K562 (cell line): ENCODE measurements around the gene ACADVL. TPM values are rescaled to one million over a fixed set of nuclear protein-coding genes. Genes with fewer than 3 reads are reported as not detected.
A peak's percentile ranks its signal among the peaks of the same experiment; 100 is the strongest.

ENCODE experiments used
- BRF1 ChIP-seq: IDR thresholded peaks from 3 replicates; pipeline ENCODE4 v1.6.1; 2011; ENCODE audit warnings: borderline replicate concordance, mild to moderate bottlenecking; ENCODE audit not compliant: insufficient read length; ENCODE audit errors: extremely low read depth
- CHD2 ChIP-seq: IDR thresholded peaks from 2 replicates; pipeline ENCODE4 v1.6.1; 2011; ENCODE audit warnings: low read depth, low read length
- GABPB1 ChIP-seq: sonication (generic); formaldehyde crosslinking; IDR thresholded peaks from 2 replicates; pipeline ENCODE4 v1.8.0; 2022; ENCODE audit warnings: mild to moderate bottlenecking, missing genetic modification reagents
- HDAC3 ChIP-seq: fragments of 450-650 bp; IDR thresholded peaks from 2 replicates; pipeline ENCODE4 v1.6.1; 2018; ENCODE audit warnings: borderline replicate concordance, mild to moderate bottlenecking, moderate library complexity; ENCODE audit not compliant: partially characterized antibody
- HDAC6 ChIP-seq: IDR thresholded peaks from 2 replicates; pipeline ENCODE4 v1.6.1; 2012; ENCODE audit warnings: low read depth, mild to moderate bottlenecking, control low read depth, inconsistent platforms, low read length, moderate library complexity
- HEY1 ChIP-seq: fragments of 250-450 bp; sonication (Bioruptor Pico); IDR thresholded peaks from 2 replicates; pipeline ENCODE4 v1.5.0; 2020; ENCODE audit warnings: mild to moderate bottlenecking, moderate library complexity, borderline replicate concordance
- HMGN3 ChIP-seq: IDR thresholded peaks from 2 replicates; pipeline ENCODE4 v1.6.1; 2011; ENCODE audit warnings: borderline replicate concordance, low read depth, mild to moderate bottlenecking, mixed read lengths, low read length; ENCODE audit not compliant: insufficient read length; ENCODE audit errors: extremely low read depth
- KDM5B ChIP-seq: fragments of 200-600 bp; sonication (generic); IDR thresholded peaks from 2 replicates; pipeline ENCODE4 v1.6.1; 2012; ENCODE audit warnings: low read depth, mild to moderate bottlenecking, moderate library complexity, low read length, control low read depth, inconsistent platforms; ENCODE audit not compliant: insufficient replicate concordance
- KLF16 ChIP-seq: IDR thresholded peaks from 2 replicates; pipeline ENCODE4 v1.6.1; 2016; ENCODE audit warnings: antibody characterized with exemption
- RFX7 ChIP-seq: fragments of 250-450 bp; sonication (Bioruptor Pico); IDR thresholded peaks from 2 replicates; pipeline ENCODE4 v1.5.1; 2021; ENCODE audit warnings: mild to moderate bottlenecking
- SIX5 ChIP-seq, 2 experiments: IDR thresholded peaks; 2 replicates each; pipeline ENCODE4 v1.6.1; 2011; ENCODE audit warnings: low read length in 2 of 2, borderline replicate concordance in 1 of 2, low read depth in 1 of 2, mild to moderate bottlenecking in 1 of 2, moderate library complexity in 1 of 2; ENCODE audit not compliant: insufficient read depth in 1 of 2
- XRCC3 ChIP-seq: fragments of 450-650 bp; IDR thresholded peaks from 2 replicates; pipeline ENCODE4 v1.6.1; 2017; ENCODE audit warnings: mild to moderate bottlenecking, moderate library complexity
- ZNF140 ChIP-seq: fragments of 250-450 bp; sonication (Bioruptor Pico); IDR thresholded peaks from 2 replicates; pipeline ENCODE4 v1.8.0; 2021; ENCODE audit warnings: moderate library complexity, mild to moderate bottlenecking, inconsistent platforms
- polyA plus RNA-seq, 8 experiments: library from polyadenylated mRNA; depleted of rRNA in 4 of 8; stranded (reverse) in 5 of 8; unstranded in 3 of 8; fragments of >200 nt; fragmentation: Nextera tagmentation in 2 of 8; fragmentation: Illumina TruSeq in 1 of 8; extraction: Ambion mirVana in 2 of 8; extraction: Trizol in 1 of 8; gene quantifications; 2 replicates each; pipeline versions ENCODE4 v1.2.1 to v1.2.3, GENCODE V29; 2011 to 2014; ENCODE audit warnings: inconsistent platforms in 1 of 8, missing spikeins in 1 of 8
- total RNA-seq, 7 experiments: library from RNA; depleted of rRNA in 6 of 7; stranded (reverse); fragments of >200 nt in 6 of 7; fragmentation: Illumina TruSeq in 2 of 7; extraction: Trizol in 2 of 7; gene quantifications; 2 replicates each; pipeline versions ENCODE4 v1.2.1 to v1.2.3, GENCODE V29; 2011 to 2021; ENCODE audit warnings: low replicate concordance in 1 of 7
- TF ChIP-seq, protein P1 (sequence below): sonication (generic); formaldehyde crosslinking; IDR thresholded peaks from 2 replicates; pipeline ENCODE4 v1.8.0; 2022; ENCODE audit warnings: mild to moderate bottlenecking, missing genetic modification reagents
- TF ChIP-seq, protein P2 (sequence below), 2 experiments: fragments of 450-650 bp in 1 of 2; sonication (generic) in 1 of 2; formaldehyde crosslinking in 1 of 2; IDR thresholded peaks in 1 of 2; conservative IDR thresholded peaks in 1 of 2; 2 replicates each; pipeline versions ENCODE4 v1.6.1 to v1.8.1; 2016 to 2023; ENCODE audit warnings: mild to moderate bottlenecking in 2 of 2, moderate library complexity in 2 of 2, inconsistent platforms in 1 of 2, missing genetic modification reagents in 1 of 2
- TF ChIP-seq, protein P3 (sequence below): fragments of 200-800 bp; sonication (Bioruptor generic); IDR thresholded peaks from 2 replicates; pipeline ENCODE4 v1.6.1; 2016; ENCODE audit warnings: missing genetic modification characterization, missing compliant biosample characterization
- TF ChIP-seq, protein P4 (sequence below): fragments of 250-450 bp; sonication (Bioruptor Pico); IDR thresholded peaks from 2 replicates; pipeline ENCODE4 v1.8.0; 2021; ENCODE audit warnings: moderate library complexity, mild to moderate bottlenecking, inconsistent platforms
- TF ChIP-seq, protein P5 (sequence below): fragments of 450-650 bp; formaldehyde crosslinking; IDR thresholded peaks from 2 replicates; pipeline ENCODE4 v1.4.0; 2022; ENCODE audit warnings: mild to moderate bottlenecking, moderate library complexity

Gene ACADVL
- total and polyA plus RNA-seq, 9 of the 15 experiments (the other 6 are each of a cell fraction or from before 2014, with no cell fraction given): 25.5 to 449 (median 214) TPM

GRCh38 chr17:7252176-7253043 is 32.7 kb downstream of the ACADVL start, which contains the start of gene ELP5 (continued):
- TF ChIP-seq CHD2 (no peak), ZNF140 (CRISPR knock-in tag) (no peak), SIX5 (IDR thresholded peaks at IDR 0.05; ENCODE audit: borderline replicate concordance in 1 of 2, insufficient read depth in 1 of 2, low read depth in 1 of 2, low read length in 2 of 2) (no peak), KLF16 (no peak), RFX7 (CRISPR knock-in tag) (no peak), HDAC6 (no peak), KDM5B (peak; percentile 87), GABPB1 (CRISPR knock-in tag) (no peak; the same call in 1 of the 2 replicates), HDAC3 (no peak), HMGN3 (peak; percentile 87), HEY1 (CRISPR knock-in tag) (no peak), XRCC3 (no peak), BRF1 (no peak)
- TF ChIP-seq, protein P1, sequence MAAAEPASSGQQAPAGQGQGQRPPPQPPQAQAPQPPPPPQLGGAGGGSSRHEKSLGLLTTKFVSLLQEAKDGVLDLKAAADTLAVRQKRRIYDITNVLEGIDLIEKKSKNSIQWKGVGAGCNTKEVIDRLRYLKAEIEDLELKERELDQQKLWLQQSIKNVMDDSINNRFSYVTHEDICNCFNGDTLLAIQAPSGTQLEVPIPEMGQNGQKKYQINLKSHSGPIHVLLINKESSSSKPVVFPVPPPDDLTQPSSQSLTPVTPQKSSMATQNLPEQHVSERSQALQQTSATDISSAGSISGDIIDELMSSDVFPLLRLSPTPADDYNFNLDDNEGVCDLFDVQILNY: no peak
- TF ChIP-seq, protein P2, sequence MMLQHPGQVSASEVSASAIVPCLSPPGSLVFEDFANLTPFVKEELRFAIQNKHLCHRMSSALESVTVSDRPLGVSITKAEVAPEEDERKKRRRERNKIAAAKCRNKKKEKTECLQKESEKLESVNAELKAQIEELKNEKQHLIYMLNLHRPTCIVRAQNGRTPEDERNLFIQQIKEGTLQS (IDR thresholded peaks at IDR 0.05): peak; percentile 97
- TF ChIP-seq, protein P2 (CRISPR knock-in tag; conservative IDR thresholded peaks at IDR 0.05): 0 out of 2 replicates have a peak, but pooled peaks have one; percentile 6
- TF ChIP-seq, protein P3, sequence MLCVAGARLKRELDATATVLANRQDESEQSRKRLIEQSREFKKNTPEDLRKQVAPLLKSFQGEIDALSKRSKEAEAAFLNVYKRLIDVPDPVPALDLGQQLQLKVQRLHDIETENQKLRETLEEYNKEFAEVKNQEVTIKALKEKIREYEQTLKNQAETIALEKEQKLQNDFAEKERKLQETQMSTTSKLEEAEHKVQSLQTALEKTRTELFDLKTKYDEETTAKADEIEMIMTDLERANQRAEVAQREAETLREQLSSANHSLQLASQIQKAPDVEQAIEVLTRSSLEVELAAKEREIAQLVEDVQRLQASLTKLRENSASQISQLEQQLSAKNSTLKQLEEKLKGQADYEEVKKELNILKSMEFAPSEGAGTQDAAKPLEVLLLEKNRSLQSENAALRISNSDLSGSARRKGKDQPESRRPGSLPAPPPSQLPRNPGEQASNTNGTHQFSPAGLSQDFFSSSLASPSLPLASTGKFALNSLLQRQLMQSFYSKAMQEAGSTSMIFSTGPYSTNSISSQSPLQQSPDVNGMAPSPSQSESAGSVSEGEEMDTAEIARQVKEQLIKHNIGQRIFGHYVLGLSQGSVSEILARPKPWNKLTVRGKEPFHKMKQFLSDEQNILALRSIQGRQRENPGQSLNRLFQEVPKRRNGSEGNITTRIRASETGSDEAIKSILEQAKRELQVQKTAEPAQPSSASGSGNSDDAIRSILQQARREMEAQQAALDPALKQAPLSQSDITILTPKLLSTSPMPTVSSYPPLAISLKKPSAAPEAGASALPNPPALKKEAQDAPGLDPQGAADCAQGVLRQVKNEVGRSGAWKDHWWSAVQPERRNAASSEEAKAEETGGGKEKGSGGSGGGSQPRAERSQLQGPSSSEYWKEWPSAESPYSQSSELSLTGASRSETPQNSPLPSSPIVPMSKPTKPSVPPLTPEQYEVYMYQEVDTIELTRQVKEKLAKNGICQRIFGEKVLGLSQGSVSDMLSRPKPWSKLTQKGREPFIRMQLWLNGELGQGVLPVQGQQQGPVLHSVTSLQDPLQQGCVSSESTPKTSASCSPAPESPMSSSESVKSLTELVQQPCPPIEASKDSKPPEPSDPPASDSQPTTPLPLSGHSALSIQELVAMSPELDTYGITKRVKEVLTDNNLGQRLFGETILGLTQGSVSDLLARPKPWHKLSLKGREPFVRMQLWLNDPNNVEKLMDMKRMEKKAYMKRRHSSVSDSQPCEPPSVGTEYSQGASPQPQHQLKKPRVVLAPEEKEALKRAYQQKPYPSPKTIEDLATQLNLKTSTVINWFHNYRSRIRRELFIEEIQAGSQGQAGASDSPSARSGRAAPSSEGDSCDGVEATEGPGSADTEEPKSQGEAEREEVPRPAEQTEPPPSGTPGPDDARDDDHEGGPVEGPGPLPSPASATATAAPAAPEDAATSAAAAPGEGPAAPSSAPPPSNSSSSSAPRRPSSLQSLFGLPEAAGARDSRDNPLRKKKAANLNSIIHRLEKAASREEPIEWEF: no peak
- TF ChIP-seq, protein P4, sequence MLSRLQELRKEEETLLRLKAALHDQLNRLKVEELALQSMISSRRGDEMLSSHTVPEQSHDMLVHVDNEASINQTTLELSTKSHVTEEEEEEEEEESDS (CRISPR knock-in tag): no peak
- TF ChIP-seq, protein P5, sequence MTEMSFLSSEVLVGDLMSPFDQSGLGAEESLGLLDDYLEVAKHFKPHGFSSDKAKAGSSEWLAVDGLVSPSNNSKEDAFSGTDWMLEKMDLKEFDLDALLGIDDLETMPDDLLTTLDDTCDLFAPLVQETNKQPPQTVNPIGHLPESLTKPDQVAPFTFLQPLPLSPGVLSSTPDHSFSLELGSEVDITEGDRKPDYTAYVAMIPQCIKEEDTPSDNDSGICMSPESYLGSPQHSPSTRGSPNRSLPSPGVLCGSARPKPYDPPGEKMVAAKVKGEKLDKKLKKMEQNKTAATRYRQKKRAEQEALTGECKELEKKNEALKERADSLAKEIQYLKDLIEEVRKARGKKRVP (CRISPR knock-in tag): no peak
